ENCODE data around the gene GFAP.

GFAP gene

DNA sequence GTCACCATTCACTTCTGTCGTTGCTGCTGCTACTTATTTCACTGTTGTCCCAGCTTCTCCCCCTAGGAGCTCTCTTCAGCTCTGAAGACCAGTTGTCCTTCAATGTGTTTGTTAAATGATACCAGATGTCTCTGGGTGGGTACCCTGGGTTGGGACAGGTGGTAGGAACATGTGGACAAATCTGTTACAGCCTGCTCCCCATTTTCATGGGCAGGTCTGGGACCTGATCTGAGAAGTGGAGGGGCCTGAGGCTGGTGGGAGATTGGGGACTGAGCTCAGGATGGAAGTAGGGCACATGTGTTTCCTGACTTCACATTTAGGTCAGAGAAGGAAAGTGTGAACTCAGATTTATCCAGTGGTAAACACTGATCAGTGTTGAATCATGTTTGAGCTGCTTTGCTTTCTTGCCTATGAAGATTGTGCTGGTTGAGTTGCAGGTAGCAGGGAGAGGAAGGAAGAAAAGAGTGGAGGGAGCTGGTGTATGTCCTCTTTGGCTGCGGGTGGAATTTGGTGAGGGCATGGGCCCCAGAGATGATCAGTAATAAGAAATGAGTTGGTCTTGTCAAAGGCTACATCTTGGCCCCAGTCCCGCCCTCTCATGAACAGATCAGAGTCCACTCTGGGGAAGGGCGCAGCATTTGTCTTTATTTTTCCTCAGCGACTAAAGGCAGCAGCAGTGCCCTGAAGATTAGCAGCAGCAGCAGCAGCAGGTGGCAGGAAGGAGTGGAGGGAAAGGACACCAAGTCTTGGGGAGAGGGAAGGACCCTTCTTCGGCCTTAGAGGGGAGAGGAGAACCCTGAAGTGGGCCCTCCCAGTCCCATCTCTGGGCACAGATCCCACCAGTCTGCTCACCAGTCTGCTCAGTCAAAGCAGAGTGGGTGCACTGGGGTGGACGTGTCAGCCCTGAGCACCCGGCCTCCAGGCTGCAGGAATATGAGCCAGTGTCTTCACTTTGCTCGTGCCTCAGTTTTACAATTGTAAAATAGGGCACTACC is 10.0 kb downstream of the GFAP start:
- TF ChIP-seq, protein P1, sequence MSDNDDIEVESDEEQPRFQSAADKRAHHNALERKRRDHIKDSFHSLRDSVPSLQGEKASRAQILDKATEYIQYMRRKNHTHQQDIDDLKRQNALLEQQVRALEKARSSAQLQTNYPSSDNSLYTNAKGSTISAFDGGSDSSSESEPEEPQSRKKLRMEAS (IDR thresholded peaks at IDR 0.05), result no peak
- TF ChIP-seq ZBTB7A (IDR thresholded peaks at IDR 0.05; ENCODE audit: low read depth) (no peak), FOXM1 (IDR thresholded peaks at IDR 0.05; ENCODE audit: borderline replicate concordance, low read depth) (no peak), NFIC (IDR thresholded peaks at IDR 0.05) (no peak), YY1 (IDR thresholded peaks at IDR 0.05; ENCODE audit: low read depth) (no peak), CEBPB (IDR thresholded peaks at IDR 0.05) (no peak), EGR1 (IDR thresholded peaks at IDR 0.05) (no peak), EP300 (IDR thresholded peaks at IDR 0.05; ENCODE audit: borderline replicate concordance) (no peak), TEAD4 (IDR thresholded peaks at IDR 0.05) (no peak), RAD21 (IDR thresholded peaks at IDR 0.05; ENCODE audit: low read depth) (no peak), TCF12 (IDR thresholded peaks at IDR 0.05; ENCODE audit: low read depth) (no peak), CREB1 (IDR thresholded peaks at IDR 0.05; ENCODE audit: low read depth) (no peak), TAF1 (IDR thresholded peaks at IDR 0.05; ENCODE audit: low read depth) (no peak)
- TF ChIP-seq, protein P2, sequence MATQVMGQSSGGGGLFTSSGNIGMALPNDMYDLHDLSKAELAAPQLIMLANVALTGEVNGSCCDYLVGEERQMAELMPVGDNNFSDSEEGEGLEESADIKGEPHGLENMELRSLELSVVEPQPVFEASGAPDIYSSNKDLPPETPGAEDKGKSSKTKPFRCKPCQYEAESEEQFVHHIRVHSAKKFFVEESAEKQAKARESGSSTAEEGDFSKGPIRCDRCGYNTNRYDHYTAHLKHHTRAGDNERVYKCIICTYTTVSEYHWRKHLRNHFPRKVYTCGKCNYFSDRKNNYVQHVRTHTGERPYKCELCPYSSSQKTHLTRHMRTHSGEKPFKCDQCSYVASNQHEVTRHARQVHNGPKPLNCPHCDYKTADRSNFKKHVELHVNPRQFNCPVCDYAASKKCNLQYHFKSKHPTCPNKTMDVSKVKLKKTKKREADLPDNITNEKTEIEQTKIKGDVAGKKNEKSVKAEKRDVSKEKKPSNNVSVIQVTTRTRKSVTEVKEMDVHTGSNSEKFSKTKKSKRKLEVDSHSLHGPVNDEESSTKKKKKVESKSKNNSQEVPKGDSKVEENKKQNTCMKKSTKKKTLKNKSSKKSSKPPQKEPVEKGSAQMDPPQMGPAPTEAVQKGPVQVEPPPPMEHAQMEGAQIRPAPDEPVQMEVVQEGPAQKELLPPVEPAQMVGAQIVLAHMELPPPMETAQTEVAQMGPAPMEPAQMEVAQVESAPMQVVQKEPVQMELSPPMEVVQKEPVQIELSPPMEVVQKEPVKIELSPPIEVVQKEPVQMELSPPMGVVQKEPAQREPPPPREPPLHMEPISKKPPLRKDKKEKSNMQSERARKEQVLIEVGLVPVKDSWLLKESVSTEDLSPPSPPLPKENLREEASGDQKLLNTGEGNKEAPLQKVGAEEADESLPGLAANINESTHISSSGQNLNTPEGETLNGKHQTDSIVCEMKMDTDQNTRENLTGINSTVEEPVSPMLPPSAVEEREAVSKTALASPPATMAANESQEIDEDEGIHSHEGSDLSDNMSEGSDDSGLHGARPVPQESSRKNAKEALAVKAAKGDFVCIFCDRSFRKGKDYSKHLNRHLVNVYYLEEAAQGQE (IDR thresholded peaks at IDR 0.05; ENCODE audit: low read depth), result no peak

DNA sequence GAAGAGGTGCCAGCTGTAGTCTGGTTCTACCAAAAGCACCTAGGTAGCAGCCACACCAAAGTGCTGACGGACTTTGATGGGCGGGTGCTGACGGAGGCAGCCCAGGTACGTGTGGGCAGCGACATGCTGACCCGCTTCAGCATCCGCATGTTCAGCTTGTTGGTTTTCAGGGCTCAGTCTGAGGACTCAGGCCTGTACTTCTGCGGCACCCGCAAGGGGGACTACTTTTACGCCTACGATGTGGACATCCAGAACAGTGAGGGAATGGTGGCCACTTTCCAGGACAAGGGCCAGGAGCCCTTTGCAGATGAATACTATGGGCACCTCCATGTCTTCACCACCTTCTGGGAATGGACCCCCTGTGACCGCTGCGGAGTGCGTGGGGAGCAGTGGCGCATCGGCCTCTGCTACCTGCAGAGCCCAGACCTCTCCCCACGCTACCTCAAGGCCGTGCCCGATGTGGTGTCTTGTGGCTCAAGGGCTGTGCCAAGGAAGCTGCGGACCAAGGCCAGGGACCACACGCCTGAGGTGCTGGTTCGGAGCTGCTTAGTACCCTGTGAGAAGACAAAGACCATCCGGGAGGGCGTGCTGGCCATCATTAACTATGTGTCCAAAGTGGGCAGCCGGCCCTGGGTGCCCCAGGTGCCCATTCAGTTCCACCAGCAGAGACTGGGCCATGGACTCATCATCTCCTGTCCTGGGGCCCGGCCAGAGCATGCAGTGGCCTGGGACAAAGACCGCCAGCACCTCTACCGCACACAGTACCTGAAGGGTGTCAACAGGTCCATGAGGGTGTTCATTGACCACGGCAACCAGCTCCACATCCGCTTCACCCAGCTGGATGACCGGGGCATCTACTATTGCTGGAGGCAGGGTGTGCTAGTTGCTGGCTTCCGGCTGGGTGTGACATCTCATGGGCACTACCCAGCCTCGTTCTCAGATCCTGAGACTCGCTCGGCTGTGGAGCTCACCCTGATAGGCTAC is 11.0 kb downstream of the GFAP start:
- no peak for TF ChIP-seq EGR1 (IDR thresholded peaks at IDR 0.05)
- TF ChIP-seq FOXM1 (IDR thresholded peaks at IDR 0.05; ENCODE audit: borderline replicate concordance, low read depth), result no peak
- no peak for TF ChIP-seq EP300 (IDR thresholded peaks at IDR 0.05; ENCODE audit: borderline replicate concordance)
- TF ChIP-seq RAD21 (IDR thresholded peaks at IDR 0.05; ENCODE audit: low read depth), result no peak
- TF ChIP-seq ZBTB7A (IDR thresholded peaks at IDR 0.05; ENCODE audit: low read depth), result no peak
- TF ChIP-seq, protein P3, sequence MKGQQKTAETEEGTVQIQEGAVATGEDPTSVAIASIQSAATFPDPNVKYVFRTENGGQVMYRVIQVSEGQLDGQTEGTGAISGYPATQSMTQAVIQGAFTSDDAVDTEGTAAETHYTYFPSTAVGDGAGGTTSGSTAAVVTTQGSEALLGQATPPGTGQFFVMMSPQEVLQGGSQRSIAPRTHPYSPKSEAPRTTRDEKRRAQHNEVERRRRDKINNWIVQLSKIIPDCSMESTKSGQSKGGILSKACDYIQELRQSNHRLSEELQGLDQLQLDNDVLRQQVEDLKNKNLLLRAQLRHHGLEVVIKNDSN (IDR thresholded peaks at IDR 0.05), result no peak
- TF ChIP-seq, protein P2 (IDR thresholded peaks at IDR 0.05; ENCODE audit: low read depth), result no peak
- no peak for TF ChIP-seq TCF12 (IDR thresholded peaks at IDR 0.05; ENCODE audit: low read depth)
- no peak for TF ChIP-seq TEAD4 (IDR thresholded peaks at IDR 0.05)
- TF ChIP-seq, protein P1 (IDR thresholded peaks at IDR 0.05), result no peak
- TF ChIP-seq CEBPB (IDR thresholded peaks at IDR 0.05), result no peak
- no peak for TF ChIP-seq NFIC (IDR thresholded peaks at IDR 0.05)
- no peak for TF ChIP-seq CREB1 (IDR thresholded peaks at IDR 0.05; ENCODE audit: low read depth)
- no peak for TF ChIP-seq TAF1 (IDR thresholded peaks at IDR 0.05; ENCODE audit: low read depth)
- no peak for TF ChIP-seq YY1 (IDR thresholded peaks at IDR 0.05; ENCODE audit: low read depth)

DNA sequence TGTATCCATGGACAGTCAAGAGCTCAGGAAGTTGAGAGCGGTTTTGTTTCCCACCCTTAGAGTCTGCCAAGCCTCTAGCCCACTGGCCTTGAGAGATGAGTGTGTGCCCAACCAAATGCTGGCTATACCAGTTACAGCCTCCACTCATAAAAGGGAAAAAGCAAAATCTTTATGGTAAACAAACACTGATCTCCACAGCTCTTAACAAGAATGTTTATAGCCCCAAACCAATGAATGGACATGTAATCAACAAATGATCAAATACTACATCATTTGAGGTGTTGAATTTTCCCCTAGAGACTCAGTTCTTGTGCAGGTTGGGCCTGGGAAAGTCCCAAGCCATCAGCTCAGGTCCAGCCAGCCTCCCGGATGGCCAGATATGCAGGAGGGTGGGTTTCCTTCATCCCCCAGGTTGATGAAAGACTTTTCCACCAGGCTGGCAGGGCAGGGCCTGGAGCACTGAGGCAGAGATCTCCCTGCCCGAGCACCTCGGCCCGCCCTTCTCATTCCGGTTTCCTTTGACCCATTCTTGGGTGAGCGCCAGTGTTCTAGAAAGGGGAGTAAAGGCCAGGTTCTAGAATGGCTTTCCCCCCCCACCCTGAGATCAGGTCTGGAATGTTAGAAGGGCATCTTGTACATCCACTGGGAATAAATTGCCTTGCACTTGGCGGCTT is 12.2 kb downstream of the GFAP start:
- TF ChIP-seq ZBTB7A (IDR thresholded peaks at IDR 0.05; ENCODE audit: low read depth) (no peak), NFIC (IDR thresholded peaks at IDR 0.05) (no peak), FOXM1 (IDR thresholded peaks at IDR 0.05; ENCODE audit: borderline replicate concordance, low read depth) (no peak), CEBPB (IDR thresholded peaks at IDR 0.05) (no peak)
- TF ChIP-seq, protein P3 (IDR thresholded peaks at IDR 0.05), result no peak
- TF ChIP-seq, protein P1 (IDR thresholded peaks at IDR 0.05), result no peak
- TF ChIP-seq, protein P2 (IDR thresholded peaks at IDR 0.05; ENCODE audit: low read depth), result no peak

Data from Ishikawa (cell line).